ENCODE data around the gene F2. TPM values are rescaled to one million over a fixed set of nuclear protein-coding genes. Genes with fewer than 3 reads are reported as not detected.

The F2 gene
- total and polyA plus RNA-seq, 4 donors = 0.29 to 0.39 TPM; not detected in 2

DNA sequence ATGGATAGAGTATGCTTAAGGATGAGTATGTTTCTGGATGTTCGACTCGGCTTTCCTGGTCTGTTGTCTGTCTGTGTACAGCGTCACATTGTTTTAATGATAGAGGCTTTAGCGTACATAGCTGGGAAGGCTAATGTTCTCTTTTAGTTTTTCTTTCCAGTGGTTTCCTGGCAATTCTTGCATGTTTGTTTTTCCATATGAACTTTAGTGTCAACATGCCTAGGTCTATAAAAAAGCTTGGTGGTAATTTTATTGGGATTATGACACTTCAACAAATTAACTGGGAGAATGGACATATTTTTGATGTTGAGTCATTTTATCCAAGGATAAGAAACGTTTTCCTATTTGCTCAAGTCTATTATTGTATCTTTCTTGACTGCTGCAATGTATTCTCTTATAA, 17.6 kb downstream of the F2 start:
- 84% methylated on average over 4 of the region's 5 CpGs for WGBS (ENCODE audit: insufficient coverage)
- Histone ChIP-seq H3K27me3 (ENCODE audit: control insufficient read depth, insufficient read depth, low read length) (no peaks in the 10 kb centered on the region), H3K4me3 (ENCODE audit: low read depth, low read length) (no peak overlapping the region), H3K36me3 (ENCODE audit: control insufficient read depth, insufficient read depth, low read length) (peaks cover 8% of the 10 kb centered on the region), H3K9me3 (ENCODE audit: control insufficient read depth, insufficient read depth, low read length) (no peaks in the 10 kb centered on the region), H3K4me1 (ENCODE audit: control insufficient read depth, insufficient read depth, low read length) (no peaks in the 10 kb centered on the region), H3K27ac (ENCODE audit: low read depth, low read length) (no peak overlapping the region)
- no peak for DNase-seq (ENCODE audit: low read depth in 4 of 6, low spot score in 6 of 6)

DNA sequence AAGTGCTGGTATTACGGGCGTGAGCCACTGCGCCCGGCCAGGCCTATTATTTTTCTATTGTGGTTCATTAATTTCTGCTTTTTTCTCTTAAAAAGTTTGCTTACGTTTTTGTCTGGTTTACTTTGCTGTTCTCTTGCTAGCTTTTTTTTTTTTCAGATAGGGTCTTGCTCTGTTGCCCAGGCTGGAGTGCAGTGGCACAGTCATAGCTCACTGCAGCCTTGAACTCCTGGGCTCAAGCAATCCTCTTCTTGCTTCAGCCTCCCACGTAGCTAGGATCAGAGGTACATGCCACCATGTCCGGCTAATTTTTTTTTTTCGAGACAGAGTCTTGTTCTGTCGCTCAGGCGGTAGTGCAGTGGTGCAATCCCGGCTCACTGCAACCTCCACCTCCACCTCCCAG, 18.7 kb downstream of the F2 start:
- H3K9me3 ChIP-seq (ENCODE audit: control insufficient read depth, insufficient read depth, low read length) = no peaks in the 10 kb centered on the region
- 94% methylated on average over 7 of the region's 11 CpGs for WGBS (ENCODE audit: insufficient coverage)
- no peak for DNase-seq (ENCODE audit: low read depth in 4 of 6, low spot score in 6 of 6)
- no peak overlapping the region for H3K27ac ChIP-seq (ENCODE audit: low read depth, low read length)
- no peak overlapping the region for H3K4me3 ChIP-seq (ENCODE audit: low read depth, low read length)
- H3K4me1 ChIP-seq (ENCODE audit: control insufficient read depth, insufficient read depth, low read length) = no peaks in the 10 kb centered on the region
- no peaks in the 10 kb centered on the region for H3K27me3 ChIP-seq (ENCODE audit: control insufficient read depth, insufficient read depth, low read length)
- H3K36me3 ChIP-seq (ENCODE audit: control insufficient read depth, insufficient read depth, low read length) = peaks cover 13% of the 10 kb centered on the region

DNA sequence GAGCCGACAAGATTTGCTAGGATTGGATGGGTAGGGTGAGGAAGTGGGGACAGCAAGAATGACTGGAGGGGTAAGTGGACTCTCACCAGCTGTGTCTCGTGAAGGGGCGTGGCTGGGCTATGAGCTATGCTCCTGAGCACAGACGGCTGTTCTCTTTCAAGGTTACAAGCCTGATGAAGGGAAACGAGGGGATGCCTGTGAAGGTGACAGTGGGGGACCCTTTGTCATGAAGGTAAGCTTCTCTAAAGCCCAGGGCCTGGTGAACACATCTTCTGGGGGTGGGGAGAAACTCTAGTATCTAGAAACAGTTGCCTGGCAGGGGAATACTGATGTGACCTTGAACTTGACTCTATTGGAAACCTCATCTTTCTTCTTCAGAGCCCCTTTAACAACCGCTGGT, 19.9 kb downstream of the F2 start:
- WGBS (ENCODE audit: insufficient coverage) = 54% methylated on average over 5 of the region's 6 CpGs
- no peak overlapping the region for H3K4me3 ChIP-seq (ENCODE audit: low read depth, low read length)
- H3K36me3 ChIP-seq (ENCODE audit: control insufficient read depth, insufficient read depth, low read length) = peaks cover 15% of the 10 kb centered on the region
- H3K4me1 ChIP-seq (ENCODE audit: control insufficient read depth, insufficient read depth, low read length) = no peaks in the 10 kb centered on the region
- H3K27ac ChIP-seq (ENCODE audit: low read depth, low read length) = no peak overlapping the region
- no peak for DNase-seq (ENCODE audit: low read depth in 4 of 6, low spot score in 6 of 6)
- no peaks in the 10 kb centered on the region for H3K27me3 ChIP-seq (ENCODE audit: control insufficient read depth, insufficient read depth, low read length)
- H3K9me3 ChIP-seq (ENCODE audit: control insufficient read depth, insufficient read depth, low read length) = no peaks in the 10 kb centered on the region

GRCh38 chr11:46741600-46742484, 22.8 kb downstream of the F2 start:
- WGBS (ENCODE audit: insufficient coverage) = 88% methylated on average over 5 of the region's 12 CpGs
- peaks cover 27% of the 10 kb centered on the region for H3K36me3 ChIP-seq (ENCODE audit: control insufficient read depth, insufficient read depth, low read length)
- no peak overlapping the region for H3K27ac ChIP-seq (ENCODE audit: low read depth, low read length)

DNA sequence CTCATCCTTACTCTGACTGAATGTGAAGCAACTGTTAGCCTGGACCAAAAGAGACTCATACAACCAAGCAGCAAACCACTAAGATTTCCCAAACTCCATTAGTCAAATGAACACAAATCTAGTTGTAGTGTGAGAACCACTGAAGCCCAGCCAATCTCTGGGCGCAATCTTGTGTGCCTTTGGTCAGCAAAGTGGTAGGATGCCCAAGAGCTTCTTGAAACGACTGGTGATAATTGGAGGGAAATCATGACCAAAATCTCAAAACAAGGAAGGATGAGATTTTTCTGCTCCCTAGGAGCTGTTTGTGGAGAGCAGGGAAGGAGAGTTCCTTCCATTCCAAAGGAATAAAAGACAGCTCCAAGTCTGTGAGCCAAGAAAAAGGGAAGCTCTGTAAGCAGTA, 24.0 kb downstream of the F2 start:
- peaks cover 39% of the 10 kb centered on the region for H3K36me3 ChIP-seq (ENCODE audit: control insufficient read depth, insufficient read depth, low read length)
- H3K4me1 ChIP-seq (ENCODE audit: control insufficient read depth, insufficient read depth, low read length) = no peaks in the 10 kb centered on the region
- no peak overlapping the region for H3K27ac ChIP-seq (ENCODE audit: low read depth, low read length)
- no peaks in the 10 kb centered on the region for H3K27me3 ChIP-seq (ENCODE audit: control insufficient read depth, insufficient read depth, low read length)
- DNase-seq (ENCODE audit: low read depth in 4 of 6, low spot score in 6 of 6) = no peak
- 84% methylated on average over 2 of the region's 2 CpGs for WGBS (ENCODE audit: insufficient coverage)
- no peak overlapping the region for H3K4me3 ChIP-seq (ENCODE audit: low read depth, low read length)
- H3K9me3 ChIP-seq (ENCODE audit: control insufficient read depth, insufficient read depth, low read length) = no peaks in the 10 kb centered on the region

More at GRCh38 chr11:46741600-46742484, 22.8 kb downstream of the F2 start:
- Histone ChIP-seq H3K9me3 (ENCODE audit: control insufficient read depth, insufficient read depth, low read length) (no peaks in the 10 kb centered on the region), H3K4me3 (ENCODE audit: low read depth, low read length) (no peak overlapping the region), H3K4me1 (ENCODE audit: control insufficient read depth, insufficient read depth, low read length) (no peaks in the 10 kb centered on the region), H3K27me3 (ENCODE audit: control insufficient read depth, insufficient read depth, low read length) (no peaks in the 10 kb centered on the region)
- no peak for DNase-seq (ENCODE audit: low read depth in 4 of 6, low spot score in 6 of 6)

GRCh38 chr11:46743693-46744339, 24.8 kb downstream of the F2 start:
- DNase-seq (ENCODE audit: low read depth in 4 of 6, low spot score in 6 of 6) = peak in 1 of 6 donors; percentile 9
- Histone ChIP-seq H3K27me3 (ENCODE audit: control insufficient read depth, insufficient read depth, low read length) (no peaks in the 10 kb centered on the region), H3K4me3 (ENCODE audit: low read depth, low read length) (no peak overlapping the region), H3K36me3 (ENCODE audit: control insufficient read depth, insufficient read depth, low read length) (peaks cover 45% of the 10 kb centered on the region), H3K27ac (ENCODE audit: low read depth, low read length) (no peak overlapping the region), H3K4me1 (ENCODE audit: control insufficient read depth, insufficient read depth, low read length) (no peaks in the 10 kb centered on the region), H3K9me3 (ENCODE audit: control insufficient read depth, insufficient read depth, low read length) (no peaks in the 10 kb centered on the region)
- 76% methylated on average over 6 of the region's 10 CpGs for WGBS (ENCODE audit: insufficient coverage)

DNA sequence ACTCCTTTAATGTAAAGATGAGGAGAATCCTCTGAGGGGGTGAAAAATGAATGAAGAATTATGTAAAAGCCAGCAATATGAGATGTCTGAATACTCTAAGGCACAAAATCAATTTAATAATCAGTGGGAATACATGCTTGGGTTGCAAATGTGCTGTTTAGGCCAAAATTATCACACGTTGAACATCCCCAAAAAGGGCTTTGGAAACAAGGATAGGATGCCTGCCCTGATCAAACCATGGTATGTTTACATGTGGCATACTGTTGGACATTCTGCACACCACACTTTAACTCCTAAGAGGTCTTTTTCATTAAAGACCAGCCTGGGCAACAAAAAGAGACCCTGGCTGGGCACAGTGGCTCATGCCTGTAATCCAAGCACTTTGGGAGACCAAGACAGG, 26.3 kb downstream of the F2 start:
- no peak overlapping the region for H3K4me3 ChIP-seq (ENCODE audit: low read depth, low read length)
- DNase-seq (ENCODE audit: low read depth in 4 of 6, low spot score in 6 of 6) = no peak
- no peaks in the 10 kb centered on the region for H3K27me3 ChIP-seq (ENCODE audit: control insufficient read depth, insufficient read depth, low read length)
- H3K4me1 ChIP-seq (ENCODE audit: control insufficient read depth, insufficient read depth, low read length) = no peaks in the 10 kb centered on the region
- peaks cover 56% of the 10 kb centered on the region for H3K36me3 ChIP-seq (ENCODE audit: control insufficient read depth, insufficient read depth, low read length)
- 83% methylated on average over 1 of the region's 1 CpG for WGBS (ENCODE audit: insufficient coverage)
- no peaks in the 10 kb centered on the region for H3K9me3 ChIP-seq (ENCODE audit: control insufficient read depth, insufficient read depth, low read length)
- no peak overlapping the region for H3K27ac ChIP-seq (ENCODE audit: low read depth, low read length)

- Histone ChIP-seq H3K9me3 (ENCODE audit: control insufficient read depth, insufficient read depth, low read length) (no peaks in the 10 kb centered on the region), H3K27me3 (ENCODE audit: control insufficient read depth, insufficient read depth, low read length) (no peaks in the 10 kb centered on the region), H3K27ac (ENCODE audit: low read depth, low read length) (no peak overlapping the region), H3K4me3 (ENCODE audit: low read depth, low read length) (no peak overlapping the region), H3K4me1 (ENCODE audit: control insufficient read depth, insufficient read depth, low read length) (no peaks in the 10 kb centered on the region), H3K36me3 (ENCODE audit: control insufficient read depth, insufficient read depth, low read length) (peaks cover 58% of the 10 kb centered on the region)
- DNase-seq (ENCODE audit: low read depth in 4 of 6, low spot score in 6 of 6) = no peak
- WGBS (ENCODE audit: insufficient coverage) = no CpG with 5 or more reads among the region's 3 CpGs
Observed at GRCh38 chr11:46745995-46746394, 27.0 kb downstream of the F2 start.

GRCh38 chr11:46747150-46747549, 28.1 kb downstream of the F2 start:
- Histone ChIP-seq H3K27me3 (ENCODE audit: control insufficient read depth, insufficient read depth, low read length) (no peaks in the 10 kb centered on the region), H3K9me3 (ENCODE audit: control insufficient read depth, insufficient read depth, low read length) (no peaks in the 10 kb centered on the region), H3K4me1 (ENCODE audit: control insufficient read depth, insufficient read depth, low read length) (no peaks in the 10 kb centered on the region), H3K27ac (ENCODE audit: low read depth, low read length) (no peak overlapping the region), H3K36me3 (ENCODE audit: control insufficient read depth, insufficient read depth, low read length) (peaks cover 51% of the 10 kb centered on the region), H3K4me3 (ENCODE audit: low read depth, low read length) (no peak overlapping the region)
- DNase-seq (ENCODE audit: low read depth in 4 of 6, low spot score in 6 of 6) = no peak
- WGBS (ENCODE audit: insufficient coverage) = 100% methylated on average over 6 of the region's 6 CpGs

DNA sequence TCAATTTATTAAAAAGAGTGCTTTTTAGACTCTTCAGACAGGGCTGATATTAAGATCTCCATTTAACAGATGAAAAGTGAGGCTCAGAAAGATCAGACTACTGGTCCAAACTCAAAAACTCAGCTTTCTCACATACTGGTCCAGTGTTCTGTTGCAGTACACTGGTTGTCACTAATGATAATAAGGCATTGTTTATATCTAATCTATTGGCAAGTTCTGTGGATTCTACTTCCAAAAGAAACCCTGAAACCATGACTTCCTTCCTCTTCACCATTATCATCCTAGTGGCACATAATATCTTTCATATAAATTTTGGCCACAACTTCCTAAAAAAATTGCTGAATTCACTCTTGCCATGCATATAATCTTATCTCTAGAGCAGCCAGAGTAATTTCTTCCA, 36.9 kb downstream of the F2 start:
- Histone ChIP-seq H3K9me3 (ENCODE audit: control insufficient read depth, insufficient read depth, low read length) (no peaks in the 10 kb centered on the region), H3K27me3 (ENCODE audit: control insufficient read depth, insufficient read depth, low read length) (no peaks in the 10 kb centered on the region), H3K27ac (ENCODE audit: low read depth, low read length) (no peak overlapping the region), H3K36me3 (ENCODE audit: control insufficient read depth, insufficient read depth, low read length) (peaks cover 61% of the 10 kb centered on the region), H3K4me3 (ENCODE audit: low read depth, low read length) (no peak overlapping the region), H3K4me1 (ENCODE audit: control insufficient read depth, insufficient read depth, low read length) (no peaks in the 10 kb centered on the region)
- no peak for DNase-seq (ENCODE audit: low read depth in 4 of 6, low spot score in 6 of 6)
